Measurements from ENCODE around the gene TPPP.
A peak's percentile ranks its signal among the peaks of the same experiment; 100 is the strongest.

The TPPP gene

DNA sequence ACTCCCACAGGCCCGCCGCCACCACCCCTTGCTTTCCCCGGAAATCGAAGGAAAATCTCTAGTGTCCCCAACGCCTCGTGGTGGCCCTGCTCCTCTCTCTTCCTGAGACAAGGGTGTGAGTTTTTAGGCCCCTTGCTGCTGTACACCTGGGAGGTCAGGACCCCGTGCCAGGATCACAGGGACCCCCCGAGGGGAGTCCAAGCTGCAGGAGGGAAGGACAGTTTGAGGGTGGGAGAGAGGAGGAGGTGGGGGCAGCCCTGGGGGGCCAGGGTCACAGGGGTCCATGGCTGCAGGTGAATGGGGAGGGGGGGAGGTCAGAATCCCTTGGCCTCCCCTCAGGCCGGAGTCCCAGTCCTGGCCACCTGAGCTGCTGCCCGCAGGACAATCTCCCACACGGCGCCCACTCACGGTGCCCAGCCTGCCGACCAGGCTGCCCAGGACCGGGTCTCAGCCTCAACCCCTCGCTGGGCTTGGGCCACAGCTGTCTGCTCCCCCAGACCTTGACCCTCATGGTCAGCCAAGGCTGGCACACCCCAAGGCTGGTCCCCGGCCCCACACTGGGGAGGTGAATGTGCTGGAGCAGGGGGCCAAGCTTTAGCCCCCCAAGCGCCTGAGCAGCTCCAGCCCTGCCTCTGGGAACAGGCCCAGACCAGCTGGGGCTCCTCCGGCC lies 19.9 kb downstream of the TPPP start:
- TF ChIP-seq CTCF (IDR thresholded peaks at IDR 0.05; ENCODE audit: poor library complexity, severe bottlenecking) = no peak
- no peak overlapping the region for H3K4me3 ChIP-seq (ENCODE audit: severe bottlenecking)
- peaks cover 30% of the 10 kb centered on the region for H3K27me3 ChIP-seq (ENCODE audit: insufficient read depth, poor library complexity, severe bottlenecking)
- no peaks in the 10 kb centered on the region for H3K36me3 ChIP-seq (ENCODE audit: low read depth)
- ATAC-seq (ENCODE audit: low read depth) = no peak
- H3K4me1 ChIP-seq (ENCODE audit: insufficient read depth, poor library complexity, severe bottlenecking) = peaks cover 4% of the 10 kb centered on the region
- no peak for DNase-seq (ENCODE audit: low spot score)
- no peaks in the 10 kb centered on the region for H3K9me3 ChIP-seq (ENCODE audit: severe bottlenecking)
- H3K27ac ChIP-seq (ENCODE audit: poor library complexity, severe bottlenecking) = no peak overlapping the region

DNA sequence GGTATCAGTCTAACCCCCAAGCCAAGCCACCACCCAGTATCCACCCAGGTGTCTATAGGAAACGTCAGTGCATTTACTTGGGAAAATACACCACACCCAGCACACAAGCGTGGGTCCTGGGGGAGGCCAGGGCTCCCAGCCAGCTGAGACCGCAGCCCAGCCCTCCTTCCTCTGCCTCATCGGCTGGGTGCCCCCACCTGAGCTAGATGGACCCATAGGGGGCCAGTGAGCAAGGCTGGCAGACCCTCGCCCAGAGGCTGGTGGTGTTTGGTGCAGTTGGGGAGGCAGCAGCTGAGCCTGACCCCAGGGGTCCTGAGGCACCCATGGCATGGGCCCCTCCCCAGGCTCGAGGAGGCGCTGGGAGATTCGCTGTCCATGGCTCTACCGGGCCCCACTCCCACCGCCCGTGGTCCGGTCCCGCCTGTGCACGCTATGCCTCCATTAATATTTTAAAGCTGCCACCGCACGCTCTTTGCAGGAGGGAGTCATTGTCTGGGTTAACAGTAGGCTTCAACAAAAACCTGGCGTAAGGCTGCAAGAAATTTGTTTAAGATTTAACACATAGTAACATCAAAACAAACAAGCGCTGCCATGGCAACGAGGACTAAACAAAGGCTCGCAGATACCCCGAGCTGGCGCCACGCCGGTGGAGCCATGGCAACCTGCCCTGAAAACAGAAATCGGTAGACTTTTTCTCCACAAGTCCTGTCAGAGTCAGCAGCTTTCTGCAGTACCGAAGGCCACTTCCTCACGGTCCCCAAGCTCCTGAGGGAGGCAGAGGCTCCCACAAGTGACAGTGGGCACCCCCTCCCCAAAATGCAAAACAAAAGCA lies 20.6 kb downstream of the TPPP start:
- no peaks in the 10 kb centered on the region for H3K9me3 ChIP-seq (ENCODE audit: severe bottlenecking)
- DNase-seq (ENCODE audit: low spot score) (peak; percentile 80), ATAC-seq (ENCODE audit: low read depth) (peak; percentile 18)
- no peak for TF ChIP-seq CTCF (IDR thresholded peaks at IDR 0.05; ENCODE audit: poor library complexity, severe bottlenecking)
- H3K27ac ChIP-seq (ENCODE audit: poor library complexity, severe bottlenecking) = no peak overlapping the region
- no peaks in the 10 kb centered on the region for H3K36me3 ChIP-seq (ENCODE audit: low read depth)
- H3K4me1 ChIP-seq (ENCODE audit: insufficient read depth, poor library complexity, severe bottlenecking) = peaks cover 4% of the 10 kb centered on the region
- H3K4me3 ChIP-seq (ENCODE audit: severe bottlenecking) = no peak overlapping the region
- peaks cover 30% of the 10 kb centered on the region for H3K27me3 ChIP-seq (ENCODE audit: insufficient read depth, poor library complexity, severe bottlenecking)

- H3K9me3 ChIP-seq (ENCODE audit: severe bottlenecking) = no peaks in the 10 kb centered on the region
- H3K4me3 ChIP-seq (ENCODE audit: severe bottlenecking) = no peak overlapping the region
- H3K27ac ChIP-seq (ENCODE audit: poor library complexity, severe bottlenecking) = no peak overlapping the region
Measured at GRCh38 chr5:671459-672328, 21.5 kb downstream of the TPPP start.

More at GRCh38 chr5:671459-672328, 21.5 kb downstream of the TPPP start:
- peak; percentile 83 for DNase-seq (ENCODE audit: low spot score)
- TF ChIP-seq CTCF (IDR thresholded peaks at IDR 0.05; ENCODE audit: poor library complexity, severe bottlenecking) = peak; percentile 96
- ATAC-seq (ENCODE audit: low read depth) = peak; percentile 66
- peaks cover 30% of the 10 kb centered on the region for H3K27me3 ChIP-seq (ENCODE audit: insufficient read depth, poor library complexity, severe bottlenecking)
- H3K36me3 ChIP-seq (ENCODE audit: low read depth) = no peaks in the 10 kb centered on the region
- peaks cover 4% of the 10 kb centered on the region for H3K4me1 ChIP-seq (ENCODE audit: insufficient read depth, poor library complexity, severe bottlenecking)
